Hippocampal formation (tissue), 2 donors: Measurements from ENCODE around the gene SMIM35.
"Not testable (repeated sequence)": the region's sequence is repeated elsewhere in the genome, so short reads cannot be mapped to it uniquely, and the experiment has no call there.

Experiments used
- DNase-seq, 2 donors: peaks; one replicate each; lab custom pipeline; 2025; lab: John Stamatoyannopoulos, UW

SMIM35 gene

GRCh38 chr11:118080296-118080695 is 6.5 kb downstream of the SMIM35 start:
- no peak for DNase-seq

GRCh38 chr11:118079491-118079890 is 7.3 kb downstream of the SMIM35 start:
- DNase-seq: no peak

DNA sequence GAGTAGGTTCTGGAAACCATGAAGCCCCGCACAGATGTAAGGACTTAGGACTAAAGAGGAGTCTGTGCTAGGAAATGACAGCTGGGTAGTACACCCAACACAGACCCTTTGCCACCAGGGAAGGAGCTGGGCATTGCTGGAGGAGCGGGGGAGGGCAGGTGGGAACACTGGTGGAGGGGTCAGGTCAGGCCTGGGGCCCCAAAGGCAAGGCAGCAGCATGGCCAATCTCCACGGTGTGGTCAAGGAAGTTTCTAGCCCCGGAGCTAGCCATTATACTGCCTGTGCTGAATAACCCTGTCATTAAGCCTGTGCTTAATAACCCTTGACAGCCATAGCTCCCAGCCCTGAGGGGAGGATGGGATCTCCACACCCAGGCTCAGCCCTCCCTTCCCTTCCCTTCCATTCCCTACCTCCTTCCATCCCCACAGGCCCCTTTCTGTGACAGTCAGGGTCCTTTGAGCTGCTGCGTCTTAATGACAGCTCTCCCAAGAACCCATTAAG is 7.8 kb downstream of the SMIM35 start:
- no peak for DNase-seq

GRCh38 chr11:118076754-118077281 is 9.9 kb downstream of the SMIM35 start, which contains the start of gene TMPRSS4:
TSS of gene TMPRSS4 (plus strand) at chr11:118077078. CDS start at chr11:118077303, 225 bp downstream.
- no peak for DNase-seq

DNA sequence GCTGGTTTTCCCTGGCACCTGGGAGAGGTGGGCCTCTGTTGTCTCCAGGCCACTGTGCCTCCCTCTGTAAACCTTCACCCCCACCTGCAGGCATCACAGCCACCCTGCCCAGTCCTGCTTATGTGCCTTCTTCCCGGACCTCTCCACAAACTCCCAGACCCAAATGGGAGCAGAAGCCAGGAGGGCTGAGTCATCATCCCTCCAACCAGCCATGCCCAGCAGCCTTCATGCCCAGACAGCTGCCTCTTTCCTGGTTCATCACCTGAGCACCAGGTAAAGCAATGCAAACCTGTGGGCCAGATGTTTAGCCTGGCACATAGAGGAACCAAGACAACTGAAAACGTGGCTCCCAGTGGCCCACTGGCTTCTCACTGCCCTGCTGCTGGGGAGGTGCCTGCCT is 12.0 kb downstream of the SMIM35 start:
- DNase-seq: no peak

DNA sequence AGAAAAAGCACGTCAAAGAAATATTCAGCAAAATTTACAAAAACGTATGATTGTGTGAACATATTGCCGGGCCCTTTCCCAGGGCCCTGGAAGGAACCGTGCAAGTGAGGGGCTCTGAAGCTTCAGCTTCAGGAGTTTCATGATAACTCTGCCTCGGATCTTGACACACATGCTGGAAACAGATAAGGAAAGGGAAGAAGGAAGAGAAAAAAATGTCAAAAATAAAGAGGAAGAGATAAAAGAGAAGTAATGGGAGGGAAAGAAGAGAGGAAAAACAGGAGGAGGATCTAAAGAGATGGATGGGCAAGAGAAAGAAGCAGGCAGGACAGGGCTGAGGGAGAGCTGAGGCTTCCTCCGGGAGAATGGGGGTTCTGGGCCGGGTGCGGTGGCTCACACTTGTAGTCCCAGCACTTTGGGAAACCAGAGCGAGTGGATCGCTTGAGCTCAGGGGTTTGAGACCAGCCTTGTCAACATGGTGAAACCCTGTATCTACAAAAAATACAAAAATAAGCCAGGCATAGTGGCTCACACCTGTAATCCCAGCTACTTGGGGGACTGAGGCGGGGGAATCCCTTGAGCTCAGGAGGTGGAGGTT is 12.6 kb downstream of the SMIM35 start:
- no peak for DNase-seq

GRCh38 chr11:118073554-118073953 is 13.2 kb downstream of the SMIM35 start:
- DNase-seq: no peak

DNA sequence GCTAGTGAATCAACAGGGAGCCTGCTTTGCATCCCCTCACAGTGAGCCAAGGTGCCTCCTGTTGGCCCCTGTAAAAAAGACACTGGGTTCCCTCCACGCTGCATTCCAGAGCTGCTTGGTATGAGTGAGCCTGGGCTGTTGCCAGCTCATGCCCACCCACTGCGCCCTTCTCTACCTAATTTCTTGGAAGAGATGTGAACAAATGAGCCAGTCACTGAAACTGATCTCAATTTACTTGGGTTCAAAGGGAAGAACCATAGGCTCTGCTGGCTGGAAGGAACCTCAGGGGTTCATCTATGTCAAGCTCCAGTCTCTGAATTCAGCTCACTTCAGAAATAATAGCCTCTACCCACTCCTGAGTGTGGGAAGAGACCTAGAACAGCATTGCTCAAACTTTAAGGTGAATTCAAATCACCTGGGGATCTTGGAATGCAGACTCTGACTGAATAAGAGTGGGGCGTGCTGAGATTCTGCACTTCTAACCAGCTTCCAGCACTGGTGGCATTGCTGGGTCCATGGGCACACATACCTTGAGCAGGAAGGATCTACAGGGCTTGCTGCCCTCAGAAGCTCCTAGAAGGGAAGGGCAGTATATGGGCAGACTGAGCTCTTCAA is 15.2 kb downstream of the SMIM35 start:
- DNase-seq: no peak

- no peak for DNase-seq
These were observed 17.7 kb downstream of the SMIM35 start for GRCh38 chr11:118068945-118069612.

- DNase-seq: peak; percentile 30 to 44
These were observed 18.4 kb downstream of the SMIM35 start for GRCh38 chr11:118068206-118068944.

GRCh38 chr11:118067006-118067405 is 19.8 kb downstream of the SMIM35 start:
- DNase-seq: no peak

DNA sequence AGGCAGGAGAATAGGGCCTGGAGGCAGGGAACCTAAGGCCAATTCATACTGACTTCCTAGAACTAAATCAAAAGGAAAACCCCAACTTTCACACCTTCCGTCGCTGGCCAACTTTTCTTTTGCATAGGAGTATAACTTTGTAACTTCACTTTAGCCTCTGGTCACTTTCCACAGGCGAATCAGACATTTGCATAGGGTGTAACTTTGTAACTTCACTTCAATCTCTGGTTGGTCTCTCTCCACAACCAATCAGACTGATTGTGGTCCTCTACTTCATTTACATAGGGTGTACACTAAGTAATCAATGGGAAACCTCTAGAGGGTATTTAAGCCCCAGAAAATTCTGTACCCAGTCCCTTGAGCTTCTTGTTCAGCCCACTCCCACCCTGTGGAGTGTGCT is 21.4 kb downstream of the SMIM35 start:
- DNase-seq: no peak

DNA sequence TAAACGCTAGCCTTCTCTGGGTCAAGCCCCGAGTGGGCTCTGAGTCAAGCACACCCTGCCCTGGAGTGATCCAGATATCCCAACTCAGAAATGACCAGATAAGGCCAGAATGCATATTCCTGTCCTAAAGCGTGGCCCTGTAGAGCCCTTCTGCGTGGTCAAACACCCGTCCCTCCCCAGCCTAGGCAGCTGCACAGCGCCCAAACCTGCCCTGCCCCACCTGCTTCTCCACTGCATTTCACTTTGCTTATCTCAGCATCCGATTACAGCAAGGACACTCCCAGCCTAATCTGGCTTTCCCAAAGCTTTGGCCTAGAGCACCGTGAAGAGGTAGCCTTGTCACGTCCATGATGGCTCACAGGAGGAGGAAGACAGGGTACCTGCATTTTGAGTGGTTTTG is 21.8 kb downstream of the SMIM35 start:
- no peak for DNase-seq

DNA sequence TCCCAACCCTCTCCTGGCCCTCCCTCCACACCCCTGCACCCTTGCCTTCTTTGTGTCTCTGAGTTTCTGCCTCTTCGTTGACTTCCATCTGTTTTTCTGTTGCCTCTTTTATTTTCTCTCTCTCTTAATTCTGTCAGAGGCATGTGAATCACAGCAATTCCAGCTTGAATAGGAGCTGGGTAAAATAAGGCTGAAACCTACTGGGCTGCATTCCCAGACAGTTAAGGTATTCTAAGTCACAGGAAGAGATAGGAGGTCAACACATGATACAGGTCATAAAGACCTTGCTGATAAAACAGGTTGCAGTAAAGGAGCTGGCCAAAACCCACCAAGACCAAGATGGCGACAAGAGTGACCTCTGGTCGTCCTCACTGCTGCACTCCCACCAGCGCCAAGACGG is 24.1 kb downstream of the SMIM35 start:
- DNase-seq: not testable (repeated sequence)

DNA sequence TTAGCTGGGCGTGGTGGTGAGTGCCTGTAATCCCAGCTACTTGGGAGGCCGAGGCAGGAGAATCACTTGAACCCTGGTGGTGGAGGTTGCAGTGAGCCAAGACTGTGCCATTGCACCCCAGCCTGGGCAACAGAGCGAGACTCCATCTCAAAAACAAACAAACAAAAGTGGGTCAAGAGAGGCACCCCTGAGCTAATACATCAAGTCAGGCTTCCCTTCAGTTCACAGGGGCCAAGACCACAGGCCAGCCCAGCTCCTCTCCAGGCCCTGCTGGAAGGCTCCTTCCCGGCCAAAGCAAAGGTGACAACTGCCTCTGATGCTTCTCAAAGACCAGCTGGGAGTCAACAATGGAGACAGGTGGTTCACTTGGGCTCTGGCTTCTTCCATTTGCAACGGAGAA is 24.6 kb downstream of the SMIM35 start:
- DNase-seq: not testable (repeated sequence)

DNA sequence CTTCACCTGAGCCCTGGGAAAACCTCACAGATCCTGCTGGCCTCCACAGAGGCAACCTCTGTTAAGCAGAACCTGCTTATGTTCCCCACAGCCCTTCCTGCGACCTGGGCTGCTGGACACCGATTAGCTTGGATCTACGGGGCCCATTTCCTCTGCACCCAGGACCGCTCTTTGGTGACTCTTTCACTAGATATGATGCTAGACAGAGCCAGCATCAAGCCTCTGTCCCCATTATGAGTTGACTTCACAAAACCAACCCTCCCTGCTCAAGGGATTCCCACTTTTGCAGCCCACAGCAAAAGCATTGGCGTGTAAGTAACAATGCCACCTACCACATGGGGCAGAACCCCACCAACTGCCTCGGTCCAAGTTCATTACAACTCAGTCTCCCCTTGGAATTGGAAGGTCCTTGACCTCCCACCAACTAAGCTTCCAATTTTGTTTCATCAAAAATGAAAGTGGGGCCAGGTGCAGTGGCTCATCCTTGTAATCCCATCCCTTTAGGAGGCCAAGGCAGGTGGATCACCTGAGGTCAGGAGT is 25.1 kb downstream of the SMIM35 start:
- no peak for DNase-seq

DNA sequence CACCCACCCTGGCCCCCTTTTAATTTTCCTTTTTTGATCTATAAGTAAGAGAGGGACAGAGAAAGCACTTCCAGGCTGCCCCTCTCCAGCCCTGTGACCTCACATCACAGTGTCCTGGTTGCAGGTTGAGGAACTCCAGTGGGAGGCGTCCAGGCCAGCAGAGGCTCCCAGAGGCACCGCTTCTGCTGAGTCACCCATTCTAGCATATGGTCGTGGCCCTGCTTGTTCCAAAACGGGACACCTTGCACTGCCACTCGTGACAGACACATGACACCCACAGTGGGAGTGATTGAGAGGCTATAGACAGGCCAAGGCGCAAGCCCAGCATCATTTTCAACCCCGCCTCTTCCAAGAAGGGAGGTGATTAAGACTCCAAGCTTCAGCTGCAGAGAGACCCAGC is 25.9 kb downstream of the SMIM35 start:
- no peak for DNase-seq

- no peak for DNase-seq
These were observed 26.6 kb downstream of the SMIM35 start for GRCh38 chr11:118060081-118060661.

GRCh38 chr11:118059246-118059940 is 27.4 kb downstream of the SMIM35 start:
- no peak for DNase-seq

- no peak for DNase-seq
These were observed 28.2 kb downstream of the SMIM35 start for GRCh38 chr11:118058311-118059245.
